ACHN (cell line): ENCODE measurements around the gene CD209.

Experiments
- DNase-seq: peaks from one replicate; pipeline ENCODE4 v3.0.0-alpha.2; 2015
- in situ Hi-C: cut with HindIII; loops from 2 replicates; pipeline ENCODE4 v1.10.0; 2017; ENCODE audit warnings: low sequenced_read_pairs, low pct_ligation_motif_present, low pct_unique_long_range_greater_than_20kb

CD209 gene

GRCh38 chr19:7743425-7743841 lies 3.9 kb downstream of the CD209 start:
- in situ Hi-C loops: no loop called here
- DNase-seq: no peak

GRCh38 chr19:7742991-7743390 lies 4.3 kb downstream of the CD209 start:
- no peak for DNase-seq
- in situ Hi-C loops: no loop called here

- no peak for DNase-seq
- in situ Hi-C loops: no loop called here
Observed at GRCh38 chr19:7742575-7742974, 4.8 kb downstream of the CD209 start.

GRCh38 chr19:7740682-7741054 lies 6.7 kb downstream of the CD209 start:
- in situ Hi-C loops: no loop called here
- DNase-seq: no peak

GRCh38 chr19:7739801-7740681 lies 7.3 kb downstream of the CD209 start:
- in situ Hi-C loops: no loop called here
- no peak for DNase-seq

- in situ Hi-C loops: no loop called here
- DNase-seq: no peak
Observed at GRCh38 chr19:7739211-7739755, 8.1 kb downstream of the CD209 start.

GRCh38 chr19:7738023-7738422 lies 9.3 kb downstream of the CD209 start:
- in situ Hi-C loops: no loop called here
- no peak for DNase-seq

GRCh38 chr19:7737215-7737614 lies 10.1 kb downstream of the CD209 start:
- no peak for DNase-seq
- in situ Hi-C loops: no loop called here

- in situ Hi-C loops: no loop called here
- DNase-seq: no peak
Observed at GRCh38 chr19:7736148-7736547, 11.2 kb downstream of the CD209 start.

GRCh38 chr19:7734220-7735203 lies 12.8 kb downstream of the CD209 start:
- DNase-seq: no peak
- in situ Hi-C loops: no loop called here

GRCh38 chr19:7733376-7733775 lies 14.0 kb downstream of the CD209 start:
- DNase-seq: no peak
- in situ Hi-C loops: no loop called here

- DNase-seq: no peak
- in situ Hi-C loops: no loop called here
Observed at GRCh38 chr19:7732045-7732444, 15.3 kb downstream of the CD209 start, which contains the start of gene CLEC4G. CLEC4G (minus strand) TSS chr19:7732110; CDS start chr19:7732102, 8 bp downstream.

GRCh38 chr19:7731615-7732014 lies 15.7 kb downstream of the CD209 start:
- in situ Hi-C loops: no loop called here
- no peak for DNase-seq

GRCh38 chr19:7731218-7731595 lies 16.1 kb downstream of the CD209 start:
- DNase-seq: no peak
- in situ Hi-C loops: no loop called here

- DNase-seq: no peak
- in situ Hi-C loops: no loop called here
Observed at GRCh38 chr19:7730286-7731217, 16.8 kb downstream of the CD209 start.

GRCh38 chr19:7729831-7730285 lies 17.5 kb downstream of the CD209 start:
- in situ Hi-C loops: no loop called here
- no peak for DNase-seq

- in situ Hi-C loops: no loop called here
- DNase-seq: no peak
Observed at GRCh38 chr19:7729211-7729610, 18.1 kb downstream of the CD209 start.

GRCh38 chr19:7725791-7726190 lies 21.5 kb downstream of the CD209 start:
- no peak for DNase-seq
- in situ Hi-C loops: no loop called here
